K562 (cell line): ENCODE measurements around the gene ZMIZ1. TPM values are rescaled to one million over a fixed set of nuclear protein-coding genes. Genes with fewer than 3 reads are reported as not detected.

ENCODE experiments used
- CHD4 ChIP-seq: fragments of 200-600 bp; sonication (generic); IDR thresholded peaks from 3 replicates; pipeline ENCODE4 v1.6.1; 2012; ENCODE audit warnings: low read depth, mild to moderate bottlenecking, mixed read lengths, low read length, inconsistent platforms; ENCODE audit not compliant: insufficient read depth, insufficient replicate concordance, poor library complexity, severe bottlenecking
- NFXL1 ChIP-seq: fragments of 450-650 bp; formaldehyde crosslinking; IDR thresholded peaks from 2 replicates; pipeline ENCODE4 v1.4.0; 2021; ENCODE audit warnings: mild to moderate bottlenecking
- RBBP5 ChIP-seq: fragments of 200-600 bp; sonication (generic); IDR thresholded peaks from 2 replicates; pipeline ENCODE4 v1.6.1; 2012; ENCODE audit warnings: borderline replicate concordance, mild to moderate bottlenecking, low read length, control low read depth, inconsistent platforms; ENCODE audit not compliant: insufficient read depth, poor library complexity, severe bottlenecking
- SIN3A ChIP-seq, 2 experiments: fragments of 150-350 bp in 1 of 2; IDR thresholded peaks; 2 replicates each; pipeline ENCODE4 v1.6.1; 2011 to 2016; ENCODE audit warnings: borderline replicate concordance in 2 of 2, low read depth in 2 of 2, low read length in 2 of 2, mild to moderate bottlenecking in 2 of 2, moderate library complexity in 2 of 2; ENCODE audit not compliant: control insufficient read depth in 1 of 2
- SREBF1 ChIP-seq: fragments of 150-350 bp; IDR thresholded peaks from 2 replicates; pipeline ENCODE4 v1.6.1; 2014; ENCODE audit warnings: antibody characterized with exemption, low read depth, low read length, borderline replicate concordance
- SRSF7 ChIP-seq: fragments of 200-400 bp; formaldehyde crosslinking; optimal IDR thresholded peaks from 2 replicates; pipeline ENCODE3; 2017; ENCODE audit warnings: mild to moderate bottlenecking, low read depth, low read length
- TCFL5 ChIP-seq: fragments of 250-450 bp; sonication (Bioruptor Pico); conservative IDR thresholded peaks from 2 replicates; pipeline ENCODE4 v1.6.1; 2021; ENCODE audit warnings: mild to moderate bottlenecking, moderate library complexity, matching md5 sums
- TRIM24 ChIP-seq, 2 experiments: fragments of 450-650 bp; IDR thresholded peaks; 2 replicates each; pipeline ENCODE4 v1.6.1; 2016
- polyA plus RNA-seq, 8 experiments: library from polyadenylated mRNA; depleted of rRNA in 4 of 8; stranded (reverse) in 5 of 8; unstranded in 3 of 8; fragments of >200 nt; fragmentation: Nextera tagmentation in 2 of 8; fragmentation: Illumina TruSeq in 1 of 8; extraction: Ambion mirVana in 2 of 8; extraction: Trizol in 1 of 8; gene quantifications; 2 replicates each; pipeline versions ENCODE4 v1.2.1 to v1.2.3, GENCODE V29; 2011 to 2014; ENCODE audit warnings: inconsistent platforms in 1 of 8, missing spikeins in 1 of 8
- total RNA-seq, 7 experiments: library from RNA; depleted of rRNA in 6 of 7; stranded (reverse); fragments of >200 nt in 6 of 7; fragmentation: Illumina TruSeq in 2 of 7; extraction: Trizol in 2 of 7; gene quantifications; 2 replicates each; pipeline versions ENCODE4 v1.2.1 to v1.2.3, GENCODE V29; 2011 to 2021; ENCODE audit warnings: low replicate concordance in 1 of 7
- TF ChIP-seq, protein P1 (sequence below): fragments of 200-800 bp; sonication (Bioruptor generic); IDR thresholded peaks from 2 replicates; pipeline ENCODE4 v1.6.1; 2017; ENCODE audit warnings: missing genetic modification characterization, missing compliant biosample characterization
- TF ChIP-seq, protein P2 (sequence below): fragments of 250-450 bp; sonication (Bioruptor Pico); IDR thresholded peaks from 2 replicates; pipeline ENCODE4 v1.5.0; 2020; ENCODE audit warnings: mild to moderate bottlenecking
- TF ChIP-seq, protein P3 (sequence below), 2 experiments: fragments of 450-650 bp in 1 of 2; sonication (generic) in 1 of 2; formaldehyde crosslinking in 1 of 2; IDR thresholded peaks; 2 replicates each; pipeline versions ENCODE4 v1.7.1 to v1.9.0; 2016 to 2022; ENCODE audit warnings: inconsistent platforms in 1 of 2, mild to moderate bottlenecking in 1 of 2, missing genetic modification reagents in 1 of 2
- TF ChIP-seq, protein P4 (sequence below): fragments of 450-650 bp; formaldehyde crosslinking; IDR thresholded peaks from 2 replicates; pipeline ENCODE4 v1.4.0; 2022; ENCODE audit warnings: mild to moderate bottlenecking, moderate library complexity

Gene ZMIZ1
- total and polyA plus RNA-seq, 9 of the 15 experiments (the other 6 are each of a cell fraction or from before 2014, with no cell fraction given), result 1.0 to 37.3 (median 4.3) TPM

DNA sequence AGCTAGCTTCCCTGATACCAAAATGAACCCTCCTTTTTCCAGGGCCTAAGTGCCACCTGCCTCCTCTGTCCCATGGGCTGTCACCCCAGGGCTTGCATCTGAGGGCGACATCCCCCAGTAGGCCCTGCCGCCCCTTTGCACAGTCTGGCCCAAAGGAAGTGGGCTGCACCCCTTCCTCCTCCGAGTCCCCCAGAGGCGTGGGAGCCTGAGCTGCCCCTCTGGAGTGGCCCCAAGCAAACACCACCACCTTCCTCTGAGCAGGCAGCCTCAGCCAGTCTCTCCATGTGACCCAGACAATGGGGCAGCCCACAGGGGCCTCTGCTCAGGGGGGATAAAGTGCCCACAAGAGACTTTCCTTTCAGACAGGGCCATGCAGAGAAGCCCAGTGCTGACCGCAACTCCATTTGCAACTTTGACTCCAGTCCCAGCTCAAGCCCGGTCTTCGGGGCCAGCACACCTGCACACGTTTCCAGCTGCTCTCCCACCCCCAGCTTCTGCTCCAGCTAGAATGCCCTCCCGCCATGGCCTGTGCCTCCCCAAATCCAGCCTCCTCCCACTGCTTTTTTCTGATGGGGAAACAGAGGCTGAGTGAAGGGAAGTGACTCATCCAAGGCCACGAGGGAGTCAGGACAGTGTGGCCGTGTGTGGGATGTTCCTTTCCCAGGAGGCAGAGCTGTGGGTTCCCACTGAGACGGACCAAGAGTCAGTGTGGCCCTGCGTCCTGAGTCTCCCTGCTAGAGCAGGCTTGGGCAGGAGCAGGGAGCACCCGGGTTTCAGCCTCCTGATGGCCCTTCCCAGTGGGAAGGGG lies 111.9 kb downstream of the ZMIZ1 start (continued):
- TF ChIP-seq TCFL5 (CRISPR knock-in tag) (no peak), SREBF1 (no peak), SRSF7 (no peak), TRIM24 (IDR thresholded peaks at IDR 0.05) (no peak), NFXL1 (CRISPR knock-in tag) (no peak), RBBP5 (no peak), CHD4 (no peak), SIN3A (IDR thresholded peaks at IDR 0.05; ENCODE audit: borderline replicate concordance in 2 of 2, control insufficient read depth in 1 of 2, low read depth in 2 of 2, low read length in 2 of 2) (no peak)
- TF ChIP-seq, protein P1, sequence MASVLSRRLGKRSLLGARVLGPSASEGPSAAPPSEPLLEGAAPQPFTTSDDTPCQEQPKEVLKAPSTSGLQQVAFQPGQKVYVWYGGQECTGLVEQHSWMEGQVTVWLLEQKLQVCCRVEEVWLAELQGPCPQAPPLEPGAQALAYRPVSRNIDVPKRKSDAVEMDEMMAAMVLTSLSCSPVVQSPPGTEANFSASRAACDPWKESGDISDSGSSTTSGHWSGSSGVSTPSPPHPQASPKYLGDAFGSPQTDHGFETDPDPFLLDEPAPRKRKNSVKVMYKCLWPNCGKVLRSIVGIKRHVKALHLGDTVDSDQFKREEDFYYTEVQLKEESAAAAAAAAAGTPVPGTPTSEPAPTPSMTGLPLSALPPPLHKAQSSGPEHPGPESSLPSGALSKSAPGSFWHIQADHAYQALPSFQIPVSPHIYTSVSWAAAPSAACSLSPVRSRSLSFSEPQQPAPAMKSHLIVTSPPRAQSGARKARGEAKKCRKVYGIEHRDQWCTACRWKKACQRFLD (CRISPR knock-in tag), result peak; percentile 44; the same call in 1 of the 2 replicates
- TF ChIP-seq, protein P2, sequence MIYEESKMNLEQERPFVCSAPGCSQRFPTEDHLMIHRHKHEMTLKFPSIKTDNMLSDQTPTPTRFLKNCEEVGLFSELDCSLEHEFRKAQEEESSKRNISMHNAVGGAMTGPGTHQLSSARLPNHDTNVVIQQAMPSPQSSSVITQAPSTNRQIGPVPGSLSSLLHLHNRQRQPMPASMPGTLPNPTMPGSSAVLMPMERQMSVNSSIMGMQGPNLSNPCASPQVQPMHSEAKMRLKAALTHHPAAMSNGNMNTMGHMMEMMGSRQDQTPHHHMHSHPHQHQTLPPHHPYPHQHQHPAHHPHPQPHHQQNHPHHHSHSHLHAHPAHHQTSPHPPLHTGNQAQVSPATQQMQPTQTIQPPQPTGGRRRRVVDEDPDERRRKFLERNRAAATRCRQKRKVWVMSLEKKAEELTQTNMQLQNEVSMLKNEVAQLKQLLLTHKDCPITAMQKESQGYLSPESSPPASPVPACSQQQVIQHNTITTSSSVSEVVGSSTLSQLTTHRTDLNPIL, result no peak
- TF ChIP-seq, protein P3, sequence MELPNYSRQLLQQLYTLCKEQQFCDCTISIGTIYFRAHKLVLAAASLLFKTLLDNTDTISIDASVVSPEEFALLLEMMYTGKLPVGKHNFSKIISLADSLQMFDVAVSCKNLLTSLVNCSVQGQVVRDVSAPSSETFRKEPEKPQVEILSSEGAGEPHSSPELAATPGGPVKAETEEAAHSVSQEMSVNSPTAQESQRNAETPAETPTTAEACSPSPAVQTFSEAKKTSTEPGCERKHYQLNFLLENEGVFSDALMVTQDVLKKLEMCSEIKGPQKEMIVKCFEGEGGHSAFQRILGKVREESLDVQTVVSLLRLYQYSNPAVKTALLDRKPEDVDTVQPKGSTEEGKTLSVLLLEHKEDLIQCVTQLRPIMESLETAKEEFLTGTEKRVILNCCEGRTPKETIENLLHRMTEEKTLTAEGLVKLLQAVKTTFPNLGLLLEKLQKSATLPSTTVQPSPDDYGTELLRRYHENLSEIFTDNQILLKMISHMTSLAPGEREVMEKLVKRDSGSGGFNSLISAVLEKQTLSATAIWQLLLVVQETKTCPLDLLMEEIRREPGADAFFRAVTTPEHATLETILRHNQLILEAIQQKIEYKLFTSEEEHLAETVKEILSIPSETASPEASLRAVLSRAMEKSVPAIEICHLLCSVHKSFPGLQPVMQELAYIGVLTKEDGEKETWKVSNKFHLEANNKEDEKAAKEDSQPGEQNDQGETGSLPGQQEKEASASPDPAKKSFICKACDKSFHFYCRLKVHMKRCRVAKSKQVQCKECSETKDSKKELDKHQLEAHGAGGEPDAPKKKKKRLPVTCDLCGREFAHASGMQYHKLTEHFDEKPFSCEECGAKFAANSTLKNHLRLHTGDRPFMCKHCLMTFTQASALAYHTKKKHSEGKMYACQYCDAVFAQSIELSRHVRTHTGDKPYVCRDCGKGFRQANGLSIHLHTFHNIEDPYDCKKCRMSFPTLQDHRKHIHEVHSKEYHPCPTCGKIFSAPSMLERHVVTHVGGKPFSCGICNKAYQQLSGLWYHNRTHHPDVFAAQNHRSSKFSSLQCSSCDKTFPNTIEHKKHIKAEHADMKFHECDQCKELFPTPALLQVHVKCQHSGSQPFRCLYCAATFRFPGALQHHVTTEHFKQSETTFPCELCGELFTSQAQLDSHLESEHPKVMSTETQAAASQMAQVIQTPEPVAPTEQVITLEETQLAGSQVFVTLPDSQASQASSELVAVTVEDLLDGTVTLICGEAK (IDR thresholded peaks at IDR 0.05), result no peak
- TF ChIP-seq, protein P3 (CRISPR knock-in tag; IDR thresholded peaks at IDR 0.05), result no peak
- TF ChIP-seq, protein P4, sequence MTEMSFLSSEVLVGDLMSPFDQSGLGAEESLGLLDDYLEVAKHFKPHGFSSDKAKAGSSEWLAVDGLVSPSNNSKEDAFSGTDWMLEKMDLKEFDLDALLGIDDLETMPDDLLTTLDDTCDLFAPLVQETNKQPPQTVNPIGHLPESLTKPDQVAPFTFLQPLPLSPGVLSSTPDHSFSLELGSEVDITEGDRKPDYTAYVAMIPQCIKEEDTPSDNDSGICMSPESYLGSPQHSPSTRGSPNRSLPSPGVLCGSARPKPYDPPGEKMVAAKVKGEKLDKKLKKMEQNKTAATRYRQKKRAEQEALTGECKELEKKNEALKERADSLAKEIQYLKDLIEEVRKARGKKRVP (CRISPR knock-in tag), result no peak
